Kidney (tissue), 14 donors: ENCODE measurements around the gene PLD1. TPM values are rescaled to one million over a fixed set of nuclear protein-coding genes. Genes with fewer than 3 reads are reported as not detected.

Source experiments
- DNase-seq, 5 donors: peaks; one replicate each; pipeline ENCODE4 v3.0.0-alpha.2; 2013 to 2020
- FAIRE-seq: peaks from 2 replicates; lab custom pipeline; 2012; peaks lifted over from hg19 to GRCh38; lab: Jason Lieb, UNC
- H3K27ac ChIP-seq, 2 donors: one replicate each; pipeline ENCODE4 v1.7.0; 2013; ENCODE audit warnings: low read depth in 2 of 2, low read length in 2 of 2, inconsistent platforms in 1 of 2
- H3K27me3 ChIP-seq: one replicate; pipeline ENCODE4 v1.7.1; 2013; ENCODE audit warnings: low read length, inconsistent platforms; ENCODE audit not compliant: control insufficient read depth, insufficient read depth
- H3K36me3 ChIP-seq, 3 donors: one replicate each; pipeline versions ENCODE4 v1.7.0 to v1.7.1; 2013; ENCODE audit warnings: low read length in 3 of 3, control low read depth in 1 of 3, inconsistent platforms in 1 of 3; ENCODE audit not compliant: insufficient read depth in 3 of 3, control insufficient read depth in 2 of 3
- H3K4me1 ChIP-seq, 3 donors: one replicate each; pipeline versions ENCODE4 v1.7.0 to v1.7.1; 2013; ENCODE audit warnings: low read length in 3 of 3, inconsistent platforms in 1 of 3, low read depth in 1 of 3; ENCODE audit not compliant: control insufficient read depth in 2 of 3, insufficient read depth in 2 of 3
- H3K4me3 ChIP-seq, 3 donors: one replicate each; pipeline versions ENCODE4 v1.7.0 to v1.8.1; 2013; ENCODE audit warnings: low read length in 3 of 3, control low read depth in 1 of 3, inconsistent platforms in 1 of 3
- H3K9ac ChIP-seq, 3 donors: one replicate each; pipeline versions ENCODE4 v1.7.0 to v1.7.1; 2013; ENCODE audit warnings: low read length in 3 of 3, control low read depth in 1 of 3, inconsistent platforms in 1 of 3
- H3K9me3 ChIP-seq, 3 donors: one replicate each; pipeline versions ENCODE4 v1.7.0 to v1.7.1; 2013; ENCODE audit warnings: low read length in 3 of 3, control low read depth in 1 of 3, inconsistent platforms in 1 of 3; ENCODE audit not compliant: control insufficient read depth in 2 of 3, insufficient read depth in 1 of 3
- intact Hi-C: fragments of 100-400 bp; cut with DNase I; formaldehyde crosslinking; loops from one replicate; pipeline ENCODE4 v1.11.1; 2022
- polyA plus RNA-seq: library from polyadenylated mRNA; stranded (reverse); fragments of 350-450 nt; fragmentation: Illumina TruSeq; extraction: RNeasy Lipid Tissue Mini Kit (QIAGEN cat#74804); gene quantifications from one replicate; pipeline ENCODE4 v1.2.3, GENCODE V29; 2014; ENCODE audit warnings: low read depth, low replicate concordance; ENCODE audit not compliant: insufficient read depth
- total RNA-seq: library from RNA; stranded (reverse); fragmentation: NEBNext Ultra II Directional; extraction: Animal tissue kit (Norgen Biotek cat#: 25700); gene quantifications from one replicate; pipeline ENCODE4 v1.2.1, GENCODE V29; 2021
- TF ChIP-seq, protein P1 (sequence below): IDR thresholded peaks from 3 replicates; pipeline ENCODE4 v1.5.1; 2012; ENCODE audit warnings: mild to moderate bottlenecking, moderate library complexity, borderline replicate concordance; ENCODE audit not compliant: insufficient read depth; ENCODE audit errors: extremely low read depth
- donor health status: control.
- donor health status: control.
- donor health status: control.
- donor health status: control.
- donor health status: control.
- donor health status: DM: yes; HTN: yes; CAD: no.
- donor health status: Normal renal cell carcinoma (clear cell type).

The PLD1 gene
- total and polyA plus RNA-seq, 2 donors from 2014 or later = 11.2 to 24.3 TPM

- Histone ChIP-seq H3K9ac (no peak overlapping the region), H3K4me3 (no peak overlapping the region), H3K36me3 (no peaks in the 10 kb centered on the region), H3K9me3 (no peaks in the 10 kb centered on the region), H3K4me1 (no peaks in the 10 kb centered on the region), H3K27ac (no peak overlapping the region), H3K27me3 (no peaks in the 10 kb centered on the region)
- intact Hi-C loops = no loop called here
- DNase-seq (no peak), FAIRE-seq (no peak)
- TF ChIP-seq, protein P1, sequence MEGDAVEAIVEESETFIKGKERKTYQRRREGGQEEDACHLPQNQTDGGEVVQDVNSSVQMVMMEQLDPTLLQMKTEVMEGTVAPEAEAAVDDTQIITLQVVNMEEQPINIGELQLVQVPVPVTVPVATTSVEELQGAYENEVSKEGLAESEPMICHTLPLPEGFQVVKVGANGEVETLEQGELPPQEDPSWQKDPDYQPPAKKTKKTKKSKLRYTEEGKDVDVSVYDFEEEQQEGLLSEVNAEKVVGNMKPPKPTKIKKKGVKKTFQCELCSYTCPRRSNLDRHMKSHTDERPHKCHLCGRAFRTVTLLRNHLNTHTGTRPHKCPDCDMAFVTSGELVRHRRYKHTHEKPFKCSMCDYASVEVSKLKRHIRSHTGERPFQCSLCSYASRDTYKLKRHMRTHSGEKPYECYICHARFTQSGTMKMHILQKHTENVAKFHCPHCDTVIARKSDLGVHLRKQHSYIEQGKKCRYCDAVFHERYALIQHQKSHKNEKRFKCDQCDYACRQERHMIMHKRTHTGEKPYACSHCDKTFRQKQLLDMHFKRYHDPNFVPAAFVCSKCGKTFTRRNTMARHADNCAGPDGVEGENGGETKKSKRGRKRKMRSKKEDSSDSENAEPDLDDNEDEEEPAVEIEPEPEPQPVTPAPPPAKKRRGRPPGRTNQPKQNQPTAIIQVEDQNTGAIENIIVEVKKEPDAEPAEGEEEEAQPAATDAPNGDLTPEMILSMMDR = no peak
These were observed 78.6 kb downstream of the PLD1 start for GRCh38 chr3:171731691-171732090.

GRCh38 chr3:171729452-171730334 lies 80.6 kb downstream of the PLD1 start:
- Histone ChIP-seq H3K4me3 (no peak overlapping the region), H3K9me3 (no peaks in the 10 kb centered on the region), H3K4me1 (no peaks in the 10 kb centered on the region), H3K9ac (no peak overlapping the region), H3K36me3 (no peaks in the 10 kb centered on the region), H3K27ac (no peak overlapping the region), H3K27me3 (no peaks in the 10 kb centered on the region)
- no peak for DNase-seq
- intact Hi-C loops = no loop called here
- FAIRE-seq = no peak
- TF ChIP-seq, protein P1 = no peak

DNA sequence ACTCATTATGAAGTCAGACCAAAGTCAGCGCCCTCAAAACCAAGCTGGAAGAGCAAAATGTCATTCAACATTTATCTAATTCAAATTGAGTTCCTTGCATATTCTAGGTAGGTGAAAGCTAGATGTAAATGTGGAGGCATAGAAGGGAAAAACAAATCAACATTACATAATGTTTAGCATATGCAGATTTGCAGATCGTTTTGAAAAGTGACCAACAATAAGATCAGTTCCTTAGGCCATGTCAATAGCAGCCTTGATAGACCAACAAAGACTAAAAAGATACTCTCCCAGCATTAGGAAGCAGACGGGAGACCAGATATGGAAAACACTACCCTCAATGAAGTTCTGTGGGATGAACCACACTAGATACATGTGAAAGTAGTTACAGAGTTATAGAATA lies 83.0 kb downstream of the PLD1 start:
- intact Hi-C loops = no loop called here
- H3K4me3 ChIP-seq = no peak overlapping the region
- no peak for FAIRE-seq

More for the DNA sequence above, 83.0 kb downstream of the PLD1 start:
- no peak overlapping the region for H3K27ac ChIP-seq
- peaks cover 0 to 6% (median 0%) of the 10 kb centered on the region in 3 donors for H3K36me3 ChIP-seq
- H3K4me1 ChIP-seq = no peaks in the 10 kb centered on the region
- H3K9me3 ChIP-seq = no peaks in the 10 kb centered on the region
- TF ChIP-seq, protein P1 = no peak
- no peaks in the 10 kb centered on the region for H3K27me3 ChIP-seq
- DNase-seq = no peak
- H3K9ac ChIP-seq = no peak overlapping the region
